ENCODE results near the gene ZNF827. TPM values are rescaled to one million over a fixed set of nuclear protein-coding genes. Genes with fewer than 3 reads are reported as not detected.

Gene ZNF827
- total RNA-seq, 1 experiment from 2014 or later: 6.3 TPM

DNA sequence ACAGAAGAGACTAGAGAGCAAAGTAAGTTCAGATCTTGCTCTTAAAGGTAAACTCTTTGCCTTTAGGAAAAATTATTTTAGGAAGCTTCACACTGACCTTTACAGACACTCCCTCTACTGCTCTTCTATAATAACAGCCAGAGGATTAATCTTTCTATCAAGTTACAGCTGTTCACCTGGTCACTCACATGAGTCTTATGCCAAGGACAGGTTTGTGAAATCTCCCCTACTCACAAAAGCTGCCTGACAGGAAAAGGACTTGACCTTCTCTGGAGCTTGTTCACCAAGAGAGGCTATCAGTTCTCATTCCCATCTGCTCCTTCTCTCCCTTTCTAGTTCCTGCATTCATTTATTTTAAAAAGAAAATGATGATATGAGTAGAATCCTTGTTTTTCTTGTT, 141.3 kb downstream of the ZNF827 start:
- CTCF ChIA-PET: no interaction called here
- Histone ChIP-seq H3K27me3 (ENCODE audit: control insufficient read depth, insufficient read depth, low read length) (no peaks in the 10 kb centered on the region), H3K4me3 (ENCODE audit: low read depth in 2 of 2, low read length in 2 of 2) (no peak overlapping the region), H3K27ac (ENCODE audit: low read length) (no peak overlapping the region), H3K9me3 (ENCODE audit: control insufficient read depth, insufficient read depth, low read depth, low read length) (no peaks in the 10 kb centered on the region), H3K36me3 (ENCODE audit: control insufficient read depth, insufficient read depth, low read length) (no peaks in the 10 kb centered on the region), H3K4me1 (ENCODE audit: control insufficient read depth, insufficient read depth, low read length) (no peaks in the 10 kb centered on the region)
- ATAC-seq (no peak), DNase-seq (ENCODE audit: low read depth, low spot score) (no peak)
- TF ChIP-seq, protein P1, sequence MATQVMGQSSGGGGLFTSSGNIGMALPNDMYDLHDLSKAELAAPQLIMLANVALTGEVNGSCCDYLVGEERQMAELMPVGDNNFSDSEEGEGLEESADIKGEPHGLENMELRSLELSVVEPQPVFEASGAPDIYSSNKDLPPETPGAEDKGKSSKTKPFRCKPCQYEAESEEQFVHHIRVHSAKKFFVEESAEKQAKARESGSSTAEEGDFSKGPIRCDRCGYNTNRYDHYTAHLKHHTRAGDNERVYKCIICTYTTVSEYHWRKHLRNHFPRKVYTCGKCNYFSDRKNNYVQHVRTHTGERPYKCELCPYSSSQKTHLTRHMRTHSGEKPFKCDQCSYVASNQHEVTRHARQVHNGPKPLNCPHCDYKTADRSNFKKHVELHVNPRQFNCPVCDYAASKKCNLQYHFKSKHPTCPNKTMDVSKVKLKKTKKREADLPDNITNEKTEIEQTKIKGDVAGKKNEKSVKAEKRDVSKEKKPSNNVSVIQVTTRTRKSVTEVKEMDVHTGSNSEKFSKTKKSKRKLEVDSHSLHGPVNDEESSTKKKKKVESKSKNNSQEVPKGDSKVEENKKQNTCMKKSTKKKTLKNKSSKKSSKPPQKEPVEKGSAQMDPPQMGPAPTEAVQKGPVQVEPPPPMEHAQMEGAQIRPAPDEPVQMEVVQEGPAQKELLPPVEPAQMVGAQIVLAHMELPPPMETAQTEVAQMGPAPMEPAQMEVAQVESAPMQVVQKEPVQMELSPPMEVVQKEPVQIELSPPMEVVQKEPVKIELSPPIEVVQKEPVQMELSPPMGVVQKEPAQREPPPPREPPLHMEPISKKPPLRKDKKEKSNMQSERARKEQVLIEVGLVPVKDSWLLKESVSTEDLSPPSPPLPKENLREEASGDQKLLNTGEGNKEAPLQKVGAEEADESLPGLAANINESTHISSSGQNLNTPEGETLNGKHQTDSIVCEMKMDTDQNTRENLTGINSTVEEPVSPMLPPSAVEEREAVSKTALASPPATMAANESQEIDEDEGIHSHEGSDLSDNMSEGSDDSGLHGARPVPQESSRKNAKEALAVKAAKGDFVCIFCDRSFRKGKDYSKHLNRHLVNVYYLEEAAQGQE (IDR thresholded peaks at IDR 0.05; ENCODE audit: insufficient read depth in 1 of 2, low read depth in 2 of 2, low read length in 1 of 2): no peak
- TF ChIP-seq POLR2AphosphoS5 (IDR thresholded peaks at IDR 0.05; ENCODE audit: low read depth, low read length): no peak
- intact Hi-C loops (cut with micrococcal nuclease; ENCODE audit: unreplicated experiment) (no loop called here), in situ Hi-C loops (cut with HindIII; ENCODE audit: low pct_unique_long_range_greater_than_20kb, low sequenced_read_pairs) (no loop called here)
- BruUV-seq (replicated peaks): no TSS peak
- POLR2A ChIA-PET: no interaction called here

DNA sequence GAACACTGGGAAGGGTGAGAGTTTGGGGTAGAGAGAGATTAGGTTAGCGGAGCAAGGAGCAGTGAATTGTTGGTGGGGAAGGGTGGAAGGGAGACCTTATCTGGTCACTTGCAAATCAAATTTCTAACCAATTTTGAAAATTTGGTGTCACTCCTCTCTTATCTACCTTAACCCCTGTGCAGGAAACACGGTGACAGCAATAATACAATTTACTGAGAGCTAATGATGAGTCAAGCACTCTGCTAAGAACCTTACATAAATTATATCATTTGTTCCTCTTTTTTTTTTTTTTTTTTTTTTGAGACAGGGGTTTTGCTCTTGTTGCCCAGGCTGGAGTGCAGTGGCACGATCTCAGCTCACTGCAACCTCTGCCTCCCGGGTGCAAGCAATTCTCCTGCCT, 142.3 kb downstream of the ZNF827 start:
- Histone ChIP-seq H3K27me3 (ENCODE audit: control insufficient read depth, insufficient read depth, low read length) (no peaks in the 10 kb centered on the region), H3K4me3 (ENCODE audit: low read depth in 2 of 2, low read length in 2 of 2) (no peak overlapping the region), H3K27ac (ENCODE audit: low read length) (no peak overlapping the region), H3K4me1 (ENCODE audit: control insufficient read depth, insufficient read depth, low read length) (no peaks in the 10 kb centered on the region), H3K9me3 (ENCODE audit: control insufficient read depth, insufficient read depth, low read depth, low read length) (no peaks in the 10 kb centered on the region), H3K36me3 (ENCODE audit: control insufficient read depth, insufficient read depth, low read length) (no peaks in the 10 kb centered on the region)
- ATAC-seq (no peak), DNase-seq (ENCODE audit: low read depth, low spot score) (no peak)
- TF ChIP-seq SIN3A (IDR thresholded peaks at IDR 0.05; ENCODE audit: borderline replicate concordance, insufficient read depth, low read depth, low read length): no peak
- TF ChIP-seq POLR2AphosphoS5 (IDR thresholded peaks at IDR 0.05; ENCODE audit: low read depth, low read length): no peak
- TF ChIP-seq, protein P1 (IDR thresholded peaks at IDR 0.05; ENCODE audit: insufficient read depth in 1 of 2, low read depth in 2 of 2, low read length in 1 of 2): no peak
- TF ChIP-seq, protein P2, sequence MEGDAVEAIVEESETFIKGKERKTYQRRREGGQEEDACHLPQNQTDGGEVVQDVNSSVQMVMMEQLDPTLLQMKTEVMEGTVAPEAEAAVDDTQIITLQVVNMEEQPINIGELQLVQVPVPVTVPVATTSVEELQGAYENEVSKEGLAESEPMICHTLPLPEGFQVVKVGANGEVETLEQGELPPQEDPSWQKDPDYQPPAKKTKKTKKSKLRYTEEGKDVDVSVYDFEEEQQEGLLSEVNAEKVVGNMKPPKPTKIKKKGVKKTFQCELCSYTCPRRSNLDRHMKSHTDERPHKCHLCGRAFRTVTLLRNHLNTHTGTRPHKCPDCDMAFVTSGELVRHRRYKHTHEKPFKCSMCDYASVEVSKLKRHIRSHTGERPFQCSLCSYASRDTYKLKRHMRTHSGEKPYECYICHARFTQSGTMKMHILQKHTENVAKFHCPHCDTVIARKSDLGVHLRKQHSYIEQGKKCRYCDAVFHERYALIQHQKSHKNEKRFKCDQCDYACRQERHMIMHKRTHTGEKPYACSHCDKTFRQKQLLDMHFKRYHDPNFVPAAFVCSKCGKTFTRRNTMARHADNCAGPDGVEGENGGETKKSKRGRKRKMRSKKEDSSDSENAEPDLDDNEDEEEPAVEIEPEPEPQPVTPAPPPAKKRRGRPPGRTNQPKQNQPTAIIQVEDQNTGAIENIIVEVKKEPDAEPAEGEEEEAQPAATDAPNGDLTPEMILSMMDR (IDR thresholded peaks at IDR 0.05): no peak
- no peak for TF ChIP-seq TCF7L2 (IDR thresholded peaks at IDR 0.05; ENCODE audit: low read depth, low read length)
- CTCF ChIA-PET: interaction anchor here (0.6 kb wide), 1 partner anchor 108 kb away, joined by 5 read pairs; no protein-coding TSS in a partner anchor
- POLR2A ChIA-PET: no interaction called here
- no TSS peak for BruUV-seq (replicated peaks)
- in situ Hi-C loops (cut with HindIII; ENCODE audit: low pct_unique_long_range_greater_than_20kb, low sequenced_read_pairs) (no loop called here), intact Hi-C loops (cut with micrococcal nuclease; ENCODE audit: unreplicated experiment) (no loop called here)
